Gastrocnemius medialis (tissue), 4 donors: ENCODE measurements around the gene COPS2. TPM values are rescaled to one million over a fixed set of nuclear protein-coding genes. Genes with fewer than 3 reads are reported as not detected.

Experiments used
- ATAC-seq, 2 donors: fragments of 150-250 bp; one replicate each; pipeline ENCODE4 v1.9.1; 2016
- DNase-seq, 2 donors: peaks; one replicate each; pipeline ENCODE4 v3.0.0-alpha.2; 2019
- H3K27ac ChIP-seq, 4 donors: fragments of 200-600 bp; sonication (generic); 1 replicate in 1 of 4; 2 replicates in 3 of 4; pipeline ENCODE4 v1.5.1; 2016 to 2018; ENCODE audit warnings: mild to moderate bottlenecking in 2 of 4, moderate library complexity in 1 of 4
- H3K27me3 ChIP-seq, 3 donors: fragments of 200-600 bp; sonication (generic) in 2 of 3; 1 replicate in 1 of 3; 2 replicates in 2 of 3; pipeline versions ENCODE4 v1.5.1 to v1.6.0; 2016 to 2019; ENCODE audit warnings: mild to moderate bottlenecking in 1 of 3, moderate library complexity in 1 of 3
- H3K36me3 ChIP-seq, 2 donors: fragments of 200-600 bp; sonication (generic) in 1 of 2; one replicate each; pipeline ENCODE4 v1.5.1; 2017 to 2018
- H3K4me1 ChIP-seq, 2 donors: fragments of 200-600 bp; sonication (generic) in 1 of 2; one replicate each; pipeline ENCODE4 v1.5.1; 2016 to 2017; ENCODE audit warnings: mild to moderate bottlenecking in 2 of 2
- H3K4me3 ChIP-seq, 4 donors: fragments of 200-600 bp; sonication (generic) in 3 of 4; 1 replicate in 1 of 4; 2 replicates in 3 of 4; pipeline ENCODE4 v1.5.1; 2016 to 2019; ENCODE audit warnings: mild to moderate bottlenecking in 2 of 4
- H3K9me3 ChIP-seq, 3 donors: fragments of 200-600 bp; sonication (generic) in 2 of 3; 1 replicate in 1 of 3; 2 replicates in 2 of 3; pipeline ENCODE4 v1.5.1; 2016 to 2019
- CTCF ChIP-seq, 5 experiments: fragments of 450-650 bp in 3 of 5; fragments of 200-600 bp in 2 of 5; sonication (generic) in 2 of 5; IDR thresholded peaks in 4 of 5; conservative IDR thresholded peaks in 1 of 5; 1 replicate in 4 of 5; 2 replicates in 1 of 5; pipeline ENCODE4 v1.5.1; 2016 to 2019; ENCODE audit warnings: antibody characterized with exemption in 5 of 5, mild to moderate bottlenecking in 3 of 5, moderate library complexity in 3 of 5
- POLR2A ChIP-seq, 2 donors: fragments of 450-650 bp; IDR thresholded peaks; one replicate each; pipeline ENCODE4 v1.6.1; 2017; ENCODE audit warnings: antibody characterized with exemption in 2 of 2, mild to moderate bottlenecking in 2 of 2, moderate library complexity in 2 of 2
- in situ Hi-C, 4 donors: fragments of 200-750 bp; cut with MboI; loops; one replicate each; pipeline versions ENCODE4 v1.15.0 to v1.8.0; 2017; ENCODE audit warnings: low sequenced_read_pairs in 4 of 4
- intact Hi-C: fragments of 100-400 bp; cut with DNase I; formaldehyde crosslinking; loops from one replicate; pipeline ENCODE4 v1.15.1; 2023; ENCODE audit warnings: low total_unique reads
- total RNA-seq, 4 donors: library from RNA; depleted of rRNA; stranded (reverse); fragments of >200 nt; gene quantifications; one replicate each; pipeline versions ENCODE4 v1.1.0 to v1.2.3, GENCODE V29; 2016

The COPS2 gene
- total RNA-seq, 4 donors from 2014 or later, result 69.5 to 98.2 (median 93.2) TPM

GRCh38 chr15:49148298-49148697, 7.1 kb downstream of the COPS2 start:
- in situ Hi-C loops, result no loop called here
- ATAC-seq, result no peak
- intact Hi-C loops, result no loop called here

GRCh38 chr15:49145651-49146609, 9.5 kb downstream of the COPS2 start:
- peaks cover 35 to 37% of the 10 kb centered on the region in 2 donors for H3K4me1 ChIP-seq
- intact Hi-C loops (loop anchor here (2.0 kb wide), 2 partner anchors 99 to 283 kb away; partner anchors contain the start of gene SECISBP2L), in situ Hi-C loops (no loop called here)
- no peaks in the 10 kb centered on the region for H3K27me3 ChIP-seq
- no peak overlapping the region for H3K4me3 ChIP-seq
- no peaks in the 10 kb centered on the region for H3K9me3 ChIP-seq
- peaks cover 0 to 36% of the 10 kb centered on the region in 2 donors for H3K36me3 ChIP-seq
- ATAC-seq, result no peak
- TF ChIP-seq CTCF (IDR thresholded peaks at IDR 0.05 in 4 of 5, conservative IDR thresholded peaks at IDR 0.05 in 1 of 5) (peak in 4 of 5 experiments; percentile 4 to 61 (median 26)), POLR2A (IDR thresholded peaks at IDR 0.05) (no peak)
- no peak overlapping the region for H3K27ac ChIP-seq
- no peak for DNase-seq

More at GRCh38 chr15:49148298-49148697, 7.1 kb downstream of the COPS2 start:
- no peaks in the 10 kb centered on the region for H3K9me3 ChIP-seq
- no peak for DNase-seq
- H3K27ac ChIP-seq, result peak overlapping the region in 1 of 4 donors; percentile 8
- no peaks in the 10 kb centered on the region for H3K27me3 ChIP-seq
- H3K4me3 ChIP-seq, result no peak overlapping the region
- TF ChIP-seq POLR2A (IDR thresholded peaks at IDR 0.05), result no peak
- TF ChIP-seq CTCF (IDR thresholded peaks at IDR 0.05 in 4 of 5, conservative IDR thresholded peaks at IDR 0.05 in 1 of 5), result no peak
- peaks cover 41 to 58% of the 10 kb centered on the region in 2 donors for H3K4me1 ChIP-seq
- peaks cover 0 to 12% of the 10 kb centered on the region in 2 donors for H3K36me3 ChIP-seq

- TF ChIP-seq POLR2A (IDR thresholded peaks at IDR 0.05), result no peak
- no peak for TF ChIP-seq CTCF (IDR thresholded peaks at IDR 0.05 in 4 of 5, conservative IDR thresholded peaks at IDR 0.05 in 1 of 5)
- intact Hi-C loops, result no loop called here
- H3K27me3 ChIP-seq, result no peaks in the 10 kb centered on the region
- no peak for DNase-seq
- no peak overlapping the region for H3K27ac ChIP-seq
- no peak overlapping the region for H3K4me3 ChIP-seq
- in situ Hi-C loops, result loop anchor here in 1 of 4 donors (10.0 kb wide), 1 partner anchor 273 kb away; no protein-coding TSS in a partner anchor
- H3K36me3 ChIP-seq, result peaks cover 6 to 98% of the 10 kb centered on the region in 2 donors
- H3K4me1 ChIP-seq, result no peaks in the 10 kb centered on the region
- ATAC-seq, result no peak
- H3K9me3 ChIP-seq, result no peaks in the 10 kb centered on the region
These were observed 17.5 kb downstream of the COPS2 start for GRCh38 chr15:49137861-49138260.

GRCh38 chr15:49135911-49136310, 19.5 kb downstream of the COPS2 start:
- ATAC-seq (no peak), DNase-seq (no peak)
- Histone ChIP-seq H3K36me3 (peaks cover 6 to 93% of the 10 kb centered on the region in 2 donors), H3K9me3 (no peaks in the 10 kb centered on the region), H3K4me3 (no peak overlapping the region), H3K27ac (no peak overlapping the region), H3K27me3 (no peaks in the 10 kb centered on the region), H3K4me1 (no peaks in the 10 kb centered on the region)
- in situ Hi-C loops (loop anchor here in 1 of 4 donors (10.0 kb wide), 1 partner anchor 271 kb away; no protein-coding TSS in a partner anchor), intact Hi-C loops (no loop called here)
- TF ChIP-seq CTCF (IDR thresholded peaks at IDR 0.05 in 4 of 5, conservative IDR thresholded peaks at IDR 0.05 in 1 of 5) (no peak), POLR2A (IDR thresholded peaks at IDR 0.05) (no peak)
